ENCODE data around the gene RPL36AL.

- TF ChIP-seq CTCF (IDR thresholded peaks at IDR 0.05) (no peak), POLR2A (IDR thresholded peaks at IDR 0.05) (no peak)
These were observed 46.4 kb downstream of the RPL36AL start for GRCh38 chr14:49574038-49574437.

All from esophagus squamous epithelium (tissue), 4 donors.